RWPE2 (cell line): ENCODE measurements around the gene SLC45A3.

Experiments
- ATAC-seq: fragments of 200-7000 bp; cut with Tn5 transposase; 3 replicates; pipeline ENCODE4 v1.9.1; 2021; ENCODE audit warnings: low read depth
- DNase-seq: peaks from one replicate; pipeline ENCODE4 v3.0.0-alpha.2; 2020; ENCODE audit warnings: low spot score
- H3K27ac ChIP-seq: fragments of 450-650 bp; 2 replicates; pipeline ENCODE4 v1.5.1; 2017; ENCODE audit warnings: mild to moderate bottlenecking; ENCODE audit not compliant: poor library complexity, severe bottlenecking
- H3K27me3 ChIP-seq: fragments of 250-450 bp; sonication (Bioruptor Pico); 2 replicates; pipeline ENCODE4 v1.5.1; 2021; ENCODE audit warnings: mild to moderate bottlenecking, moderate library complexity; ENCODE audit not compliant: insufficient read depth, poor library complexity, severe bottlenecking
- H3K36me3 ChIP-seq: fragments of 250-450 bp; sonication (Bioruptor Pico); 2 replicates; pipeline ENCODE4 v1.5.1; 2020; ENCODE audit warnings: low read depth, mild to moderate bottlenecking, moderate library complexity
- H3K4me1 ChIP-seq: fragments of 250-450 bp; sonication (Bioruptor Pico); 2 replicates; pipeline ENCODE4 v1.5.1; 2021; ENCODE audit warnings: mild to moderate bottlenecking, moderate library complexity; ENCODE audit not compliant: insufficient read depth, poor library complexity, severe bottlenecking
- H3K4me3 ChIP-seq: fragments of 250-450 bp; sonication (Bioruptor Pico); 2 replicates; pipeline ENCODE4 v1.5.1; 2021; ENCODE audit warnings: mild to moderate bottlenecking, moderate library complexity; ENCODE audit not compliant: severe bottlenecking
- H3K9me3 ChIP-seq: fragments of 250-450 bp; sonication (Bioruptor Pico); 2 replicates; pipeline ENCODE4 v1.5.1; 2021; ENCODE audit warnings: mild to moderate bottlenecking, moderate library complexity; ENCODE audit not compliant: severe bottlenecking
- TF ChIP-seq, protein P1 (sequence below): fragments of 450-650 bp; IDR thresholded peaks from one replicate; pipeline ENCODE4 v1.5.1; 2017; ENCODE audit warnings: mild to moderate bottlenecking, moderate library complexity; ENCODE audit not compliant: poor library complexity, severe bottlenecking

SLC45A3 gene

GRCh38 chr1:205669341-205670149 is 10.8 kb downstream of the SLC45A3 start:
- Histone ChIP-seq H3K27ac (no peak overlapping the region), H3K4me1 (peaks cover 22% of the 10 kb centered on the region), H3K27me3 (no peaks in the 10 kb centered on the region), H3K4me3 (no peak overlapping the region), H3K36me3 (no peaks in the 10 kb centered on the region), H3K9me3 (no peaks in the 10 kb centered on the region)
- DNase-seq (no peak), ATAC-seq (no peak)
- TF ChIP-seq, protein P1, sequence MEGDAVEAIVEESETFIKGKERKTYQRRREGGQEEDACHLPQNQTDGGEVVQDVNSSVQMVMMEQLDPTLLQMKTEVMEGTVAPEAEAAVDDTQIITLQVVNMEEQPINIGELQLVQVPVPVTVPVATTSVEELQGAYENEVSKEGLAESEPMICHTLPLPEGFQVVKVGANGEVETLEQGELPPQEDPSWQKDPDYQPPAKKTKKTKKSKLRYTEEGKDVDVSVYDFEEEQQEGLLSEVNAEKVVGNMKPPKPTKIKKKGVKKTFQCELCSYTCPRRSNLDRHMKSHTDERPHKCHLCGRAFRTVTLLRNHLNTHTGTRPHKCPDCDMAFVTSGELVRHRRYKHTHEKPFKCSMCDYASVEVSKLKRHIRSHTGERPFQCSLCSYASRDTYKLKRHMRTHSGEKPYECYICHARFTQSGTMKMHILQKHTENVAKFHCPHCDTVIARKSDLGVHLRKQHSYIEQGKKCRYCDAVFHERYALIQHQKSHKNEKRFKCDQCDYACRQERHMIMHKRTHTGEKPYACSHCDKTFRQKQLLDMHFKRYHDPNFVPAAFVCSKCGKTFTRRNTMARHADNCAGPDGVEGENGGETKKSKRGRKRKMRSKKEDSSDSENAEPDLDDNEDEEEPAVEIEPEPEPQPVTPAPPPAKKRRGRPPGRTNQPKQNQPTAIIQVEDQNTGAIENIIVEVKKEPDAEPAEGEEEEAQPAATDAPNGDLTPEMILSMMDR: no peak

DNA sequence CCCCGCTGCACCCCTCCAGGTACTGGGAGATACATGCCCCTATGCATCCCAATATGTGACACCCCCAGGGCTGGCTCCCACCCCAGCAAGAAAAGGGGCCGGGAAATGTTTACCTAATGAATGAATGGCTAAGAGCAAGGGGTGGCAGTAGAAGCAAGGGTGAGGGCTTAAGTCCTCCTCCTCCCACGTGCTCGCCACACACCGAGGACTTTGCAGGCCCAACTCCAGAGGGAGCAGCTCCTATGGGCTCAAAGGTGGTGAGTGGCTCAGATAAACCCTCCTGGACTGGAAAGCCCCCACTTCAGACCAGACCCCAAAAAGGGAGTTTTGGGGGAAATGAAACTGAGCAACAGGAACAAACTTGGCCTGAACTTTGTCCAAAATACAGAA is 11.4 kb downstream of the SLC45A3 start:
- Histone ChIP-seq H3K4me1 (peaks cover 28% of the 10 kb centered on the region), H3K9me3 (no peaks in the 10 kb centered on the region), H3K4me3 (no peak overlapping the region), H3K36me3 (no peaks in the 10 kb centered on the region), H3K27ac (no peak overlapping the region), H3K27me3 (no peaks in the 10 kb centered on the region)
- TF ChIP-seq, protein P1: no peak
- DNase-seq: no peak
- ATAC-seq: no peak

- Histone ChIP-seq H3K27me3 (no peaks in the 10 kb centered on the region), H3K4me3 (no peak overlapping the region), H3K36me3 (no peaks in the 10 kb centered on the region), H3K27ac (no peak overlapping the region), H3K4me1 (peaks cover 29% of the 10 kb centered on the region), H3K9me3 (no peaks in the 10 kb centered on the region)
- DNase-seq (no peak), ATAC-seq (no peak)
- TF ChIP-seq, protein P1: no peak
Observed at GRCh38 chr1:205667909-205668643, 12.2 kb downstream of the SLC45A3 start.

DNA sequence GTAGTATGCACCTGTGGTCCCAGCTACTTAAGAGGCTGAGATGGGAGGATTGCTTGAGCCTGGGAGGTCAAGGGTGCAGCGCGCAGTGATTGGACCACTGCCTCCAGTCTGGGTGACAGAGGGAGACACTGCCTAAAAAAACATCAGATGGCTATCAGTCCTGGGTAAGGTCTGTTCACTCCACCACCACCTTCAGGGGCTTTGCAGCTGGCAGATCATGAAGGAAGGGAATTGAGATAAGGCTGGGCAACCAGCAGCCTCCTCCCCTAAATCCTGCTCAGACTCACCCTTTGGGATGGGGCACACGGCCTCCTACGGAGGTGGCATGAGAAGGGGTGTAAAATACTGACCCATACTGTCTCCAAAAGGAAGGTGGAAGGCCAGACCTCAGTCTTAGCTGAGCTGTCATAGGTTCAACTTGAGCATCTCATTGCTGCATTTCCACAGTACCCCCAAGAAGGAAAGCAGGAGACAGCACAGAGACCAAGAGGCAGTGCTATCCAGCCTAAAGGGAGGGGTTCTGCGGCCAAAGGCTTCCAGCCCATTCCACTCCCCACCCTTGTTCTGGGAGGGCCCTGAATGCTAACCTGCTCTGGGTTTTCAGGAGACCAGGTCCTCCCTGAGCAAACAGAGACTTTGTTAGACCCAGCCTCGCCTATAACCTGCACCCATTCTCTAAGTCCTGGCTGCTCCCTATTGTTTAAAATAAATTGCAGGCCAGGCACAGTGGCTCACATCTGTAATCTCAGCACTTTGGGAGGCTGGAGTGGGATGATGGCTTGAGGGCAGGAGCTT is 13.7 kb downstream of the SLC45A3 start:
- Histone ChIP-seq H3K4me3 (no peak overlapping the region), H3K27me3 (no peaks in the 10 kb centered on the region), H3K4me1 (peaks cover 29% of the 10 kb centered on the region), H3K27ac (no peak overlapping the region), H3K9me3 (no peaks in the 10 kb centered on the region), H3K36me3 (no peaks in the 10 kb centered on the region)
- TF ChIP-seq, protein P1: no peak
- DNase-seq (no peak), ATAC-seq (no peak)
